ENCODE measurements around the gene CASKIN2. TPM values are rescaled to one million over a fixed set of nuclear protein-coding genes. Genes with fewer than 3 reads are reported as not detected.

The CASKIN2 gene
- total RNA-seq, 5 donors from 2014 or later (not counting 1 experiment from before 2014, with no cell fraction given): 0.28 to 0.88 (median 0.85) TPM

- Mint-ChIP-seq H3K27me3 (no peaks in the 10 kb centered on the region), H3K27ac (no peak overlapping the region), H3K36me3 (no peaks in the 10 kb centered on the region), H3K4me3 (no peak overlapping the region), H3K4me1 (no peaks in the 10 kb centered on the region), H3K9me3 (no peaks in the 10 kb centered on the region)
- H3K9me3 ChIP-seq: no peaks in the 10 kb centered on the region
- ATAC-seq (replicated peaks in 1 of 4) (no peak), DNase-seq (no peak)
- ChIA-PET POLR2A (interaction anchor here in 1 of 2 donors (0.6 kb wide), 1 partner anchor 16 kb away, joined by 3 read pairs; no protein-coding TSS in a partner anchor), CTCF (interaction anchor here in 1 of 2 donors (0.6 kb wide), 1 partner anchor 86 kb away, joined by 3 read pairs; no protein-coding TSS in a partner anchor)
- H3K4me1 ChIP-seq (ENCODE audit: control insufficient read depth in 1 of 2, extremely low read depth in 1 of 2, insufficient read depth in 2 of 2, low read length in 2 of 2): peaks cover 0 to 17% of the 10 kb centered on the region in 2 experiments
- no peaks in the 10 kb centered on the region for H3K36me3 ChIP-seq (ENCODE audit: control insufficient read depth in 2 of 2, extremely low read depth in 1 of 2, insufficient read depth in 1 of 2, low read length in 1 of 2)
- 88% methylated on average over 3 of the region's 4 CpGs for WGBS (ENCODE audit: insufficient coverage)
- H3K27me3 ChIP-seq (replicated peaks in 1 of 2; ENCODE audit: control insufficient read depth in 2 of 2, extremely low read depth in 1 of 2, insufficient read depth in 2 of 2, low read length in 1 of 2): peaks cover 0 to 30% of the 10 kb centered on the region in 2 experiments
- no peak overlapping the region for H3K27ac ChIP-seq (ENCODE audit: low read length)
- no peak overlapping the region for H3K4me3 ChIP-seq (ENCODE audit: control insufficient read depth in 1 of 2, extremely low read depth in 1 of 2, low read length in 1 of 2)
These were observed 4.1 kb downstream of the CASKIN2 start for GRCh38 chr17:75511270-75511609.

- POLR2A ChIA-PET: no interaction called here
- no peaks in the 10 kb centered on the region for H3K4me1 Mint-ChIP-seq
- 87% methylated on average over 5 of the region's 19 CpGs for WGBS (ENCODE audit: insufficient coverage)
- H3K27ac ChIP-seq (ENCODE audit: low read length): no peak overlapping the region
- H3K27me3 ChIP-seq (replicated peaks in 1 of 2; ENCODE audit: control insufficient read depth in 2 of 2, extremely low read depth in 1 of 2, insufficient read depth in 2 of 2, low read length in 1 of 2): peaks cover 0 to 24% of the 10 kb centered on the region in 2 experiments
- no peaks in the 10 kb centered on the region for H3K36me3 Mint-ChIP-seq
- H3K9me3 Mint-ChIP-seq: no peaks in the 10 kb centered on the region
- H3K27me3 Mint-ChIP-seq: no peaks in the 10 kb centered on the region
- H3K36me3 ChIP-seq (ENCODE audit: control insufficient read depth in 2 of 2, extremely low read depth in 1 of 2, insufficient read depth in 1 of 2, low read length in 1 of 2): no peaks in the 10 kb centered on the region
- DNase-seq (no peak), ATAC-seq (replicated peaks in 1 of 4) (no peak)
- no peak overlapping the region for H3K4me3 ChIP-seq (ENCODE audit: control insufficient read depth in 1 of 2, extremely low read depth in 1 of 2, low read length in 1 of 2)
- H3K4me3 Mint-ChIP-seq: no peak overlapping the region
- H3K9me3 ChIP-seq: no peaks in the 10 kb centered on the region
- no peak overlapping the region for H3K27ac Mint-ChIP-seq
- CTCF ChIA-PET: interaction anchor here in 1 of 2 donors (0.5 kb wide), 1 partner anchor 99 kb away, joined by 3 read pairs; no protein-coding TSS in a partner anchor
- peaks cover 0 to 3% of the 10 kb centered on the region in 2 experiments for H3K4me1 ChIP-seq (ENCODE audit: control insufficient read depth in 1 of 2, extremely low read depth in 1 of 2, insufficient read depth in 2 of 2, low read length in 2 of 2)
These were observed 5.6 kb downstream of the CASKIN2 start for GRCh38 chr17:75509528-75510258.

- Histone ChIP-seq H3K27ac (ENCODE audit: low read length) (no peak overlapping the region), H3K4me1 (ENCODE audit: control insufficient read depth in 1 of 2, extremely low read depth in 1 of 2, insufficient read depth in 2 of 2, low read length in 2 of 2) (peaks cover 0 to 9% of the 10 kb centered on the region in 2 experiments), H3K9me3 (no peaks in the 10 kb centered on the region), H3K36me3 (ENCODE audit: control insufficient read depth in 2 of 2, extremely low read depth in 1 of 2, insufficient read depth in 1 of 2, low read length in 1 of 2) (no peaks in the 10 kb centered on the region), H3K4me3 (ENCODE audit: control insufficient read depth in 1 of 2, extremely low read depth in 1 of 2, low read length in 1 of 2) (no peak overlapping the region), H3K27me3 (replicated peaks in 1 of 2; ENCODE audit: control insufficient read depth in 2 of 2, extremely low read depth in 1 of 2, insufficient read depth in 2 of 2, low read length in 1 of 2) (peaks cover 0 to 22% of the 10 kb centered on the region in 2 experiments)
- POLR2A ChIA-PET: no interaction called here
- Mint-ChIP-seq H3K27me3 (no peaks in the 10 kb centered on the region), H3K4me1 (no peaks in the 10 kb centered on the region), H3K36me3 (no peaks in the 10 kb centered on the region), H3K27ac (no peak overlapping the region), H3K9me3 (no peaks in the 10 kb centered on the region), H3K4me3 (no peak overlapping the region)
- WGBS (ENCODE audit: insufficient coverage): 86% methylated on average over 5 of the region's 5 CpGs
- DNase-seq (no peak), ATAC-seq (replicated peaks in 1 of 4) (no peak)
- CTCF ChIA-PET: interaction anchor here in 1 of 2 donors (0.5 kb wide), 1 partner anchor 98 kb away, joined by 3 read pairs; no protein-coding TSS in a partner anchor
These were observed 6.4 kb downstream of the CASKIN2 start for GRCh38 chr17:75508931-75509361.

GRCh38 chr17:75507733-75508719 is 7.3 kb downstream of the CASKIN2 start:
- POLR2A ChIA-PET: interaction anchor here in 1 of 2 donors (0.5 kb wide), 1 partner anchor 137 kb away, joined by 3 read pairs; no protein-coding TSS in a partner anchor

GRCh38 chr17:75506888-75507287 is 8.4 kb downstream of the CASKIN2 start:
- Mint-ChIP-seq H3K27me3 (no peaks in the 10 kb centered on the region), H3K9me3 (no peaks in the 10 kb centered on the region), H3K27ac (no peak overlapping the region), H3K36me3 (no peaks in the 10 kb centered on the region), H3K4me3 (no peak overlapping the region), H3K4me1 (no peaks in the 10 kb centered on the region)
- ChIA-PET POLR2A (no interaction called here), CTCF (no interaction called here)
- ATAC-seq (replicated peaks in 1 of 4) (no peak), DNase-seq (no peak)
- Histone ChIP-seq H3K4me1 (ENCODE audit: control insufficient read depth in 1 of 2, extremely low read depth in 1 of 2, insufficient read depth in 2 of 2, low read length in 2 of 2) (peaks cover 0 to 16% of the 10 kb centered on the region in 2 experiments), H3K27me3 (replicated peaks in 1 of 2; ENCODE audit: control insufficient read depth in 2 of 2, extremely low read depth in 1 of 2, insufficient read depth in 2 of 2, low read length in 1 of 2) (peaks cover 0 to 18% of the 10 kb centered on the region in 2 experiments), H3K36me3 (ENCODE audit: control insufficient read depth in 2 of 2, extremely low read depth in 1 of 2, insufficient read depth in 1 of 2, low read length in 1 of 2) (no peaks in the 10 kb centered on the region), H3K4me3 (ENCODE audit: control insufficient read depth in 1 of 2, extremely low read depth in 1 of 2, low read length in 1 of 2) (no peak overlapping the region), H3K27ac (ENCODE audit: low read length) (no peak overlapping the region), H3K9me3 (no peaks in the 10 kb centered on the region)
- 91% methylated on average over 18 of the region's 20 CpGs for WGBS (ENCODE audit: insufficient coverage)

More at GRCh38 chr17:75507733-75508719, 7.3 kb downstream of the CASKIN2 start:
- no peaks in the 10 kb centered on the region for H3K36me3 Mint-ChIP-seq
- H3K4me3 Mint-ChIP-seq: no peak overlapping the region
- H3K9me3 ChIP-seq: no peaks in the 10 kb centered on the region
- no peaks in the 10 kb centered on the region for H3K9me3 Mint-ChIP-seq
- H3K4me1 ChIP-seq (ENCODE audit: control insufficient read depth in 1 of 2, extremely low read depth in 1 of 2, insufficient read depth in 2 of 2, low read length in 2 of 2): peaks cover 0 to 16% of the 10 kb centered on the region in 2 experiments
- CTCF ChIA-PET: interaction anchor here in 1 of 2 donors (0.6 kb wide), 1 partner anchor 306 kb away, joined by 4 read pairs; no protein-coding TSS in a partner anchor
- no peaks in the 10 kb centered on the region for H3K36me3 ChIP-seq (ENCODE audit: control insufficient read depth in 2 of 2, extremely low read depth in 1 of 2, insufficient read depth in 1 of 2, low read length in 1 of 2)
- H3K4me1 Mint-ChIP-seq: no peaks in the 10 kb centered on the region
- H3K27me3 Mint-ChIP-seq: no peaks in the 10 kb centered on the region
- no peak overlapping the region for H3K27ac Mint-ChIP-seq
- WGBS (ENCODE audit: insufficient coverage): 87% methylated on average over 14 of the region's 27 CpGs
- H3K4me3 ChIP-seq (ENCODE audit: control insufficient read depth in 1 of 2, extremely low read depth in 1 of 2, low read length in 1 of 2): no peak overlapping the region
- H3K27me3 ChIP-seq (replicated peaks in 1 of 2; ENCODE audit: control insufficient read depth in 2 of 2, extremely low read depth in 1 of 2, insufficient read depth in 2 of 2, low read length in 1 of 2): peaks cover 0 to 18% of the 10 kb centered on the region in 2 experiments
- no peak for DNase-seq
- ATAC-seq (replicated peaks in 1 of 4): no peak
- no peak overlapping the region for H3K27ac ChIP-seq (ENCODE audit: low read length)

GRCh38 chr17:75506134-75506533 is 9.2 kb downstream of the CASKIN2 start:
- no peaks in the 10 kb centered on the region for H3K9me3 Mint-ChIP-seq
- WGBS (ENCODE audit: insufficient coverage): 73% methylated on average over 17 of the region's 21 CpGs
- Histone ChIP-seq H3K27me3 (replicated peaks in 1 of 2; ENCODE audit: control insufficient read depth in 2 of 2, extremely low read depth in 1 of 2, insufficient read depth in 2 of 2, low read length in 1 of 2) (peaks cover 0 to 18% of the 10 kb centered on the region in 2 experiments), H3K27ac (ENCODE audit: low read length) (no peak overlapping the region), H3K4me3 (ENCODE audit: control insufficient read depth in 1 of 2, extremely low read depth in 1 of 2, low read length in 1 of 2) (no peak overlapping the region), H3K36me3 (ENCODE audit: control insufficient read depth in 2 of 2, extremely low read depth in 1 of 2, insufficient read depth in 1 of 2, low read length in 1 of 2) (no peaks in the 10 kb centered on the region), H3K9me3 (no peaks in the 10 kb centered on the region), H3K4me1 (ENCODE audit: control insufficient read depth in 1 of 2, extremely low read depth in 1 of 2, insufficient read depth in 2 of 2, low read length in 2 of 2) (peaks cover 0 to 16% of the 10 kb centered on the region in 2 experiments)
- H3K4me3 Mint-ChIP-seq: no peak overlapping the region
- DNase-seq (no peak), ATAC-seq (replicated peaks in 1 of 4) (no peak)
- no peaks in the 10 kb centered on the region for H3K4me1 Mint-ChIP-seq
- H3K27ac Mint-ChIP-seq: no peak overlapping the region
- H3K36me3 Mint-ChIP-seq: no peaks in the 10 kb centered on the region
- H3K27me3 Mint-ChIP-seq: no peaks in the 10 kb centered on the region
- POLR2A ChIA-PET: interaction anchor here in 1 of 2 donors (0.6 kb wide), 1 partner anchor 203 kb away, joined by 3 read pairs; no protein-coding TSS in a partner anchor
- CTCF ChIA-PET: no interaction called here
